ENCODE data around the gene GPATCH8.

GPATCH8 gene

DNA sequence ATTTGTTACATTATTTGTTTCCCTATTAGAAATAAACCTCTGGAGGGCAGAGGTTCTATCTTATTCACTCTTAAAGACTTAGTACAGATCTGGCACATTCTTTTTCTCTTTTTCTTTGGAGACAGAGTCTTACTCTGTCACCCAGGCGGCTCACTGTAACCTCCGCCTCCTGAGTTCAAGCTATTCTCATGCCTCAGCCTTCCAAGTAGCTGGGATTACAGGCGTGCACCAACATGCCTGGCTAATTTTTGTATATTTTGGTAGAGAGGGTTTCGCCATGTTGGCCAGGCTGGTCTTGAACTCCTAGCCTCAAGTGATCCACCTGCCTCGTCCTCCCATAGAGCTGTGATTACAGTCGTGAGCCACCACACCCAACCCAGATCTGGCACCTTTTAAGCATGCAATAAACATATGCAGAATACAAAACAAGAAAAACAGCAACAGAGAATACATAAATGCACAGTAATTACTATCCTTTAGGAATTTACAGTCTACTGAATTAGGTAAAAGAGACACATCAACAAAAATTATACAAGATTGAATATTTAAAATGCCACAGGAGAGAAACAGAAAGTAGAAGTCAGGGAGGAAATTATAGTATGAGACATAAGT is 52.1 kb downstream of the GPATCH8 start:
- no peak for DNase-seq

- no peak for DNase-seq
Observed at GRCh38 chr17:44448412-44448811, 54.8 kb downstream of the GPATCH8 start.

- DNase-seq = no peak
Observed at GRCh38 chr17:44444735-44445105, 58.5 kb downstream of the GPATCH8 start.

DNA sequence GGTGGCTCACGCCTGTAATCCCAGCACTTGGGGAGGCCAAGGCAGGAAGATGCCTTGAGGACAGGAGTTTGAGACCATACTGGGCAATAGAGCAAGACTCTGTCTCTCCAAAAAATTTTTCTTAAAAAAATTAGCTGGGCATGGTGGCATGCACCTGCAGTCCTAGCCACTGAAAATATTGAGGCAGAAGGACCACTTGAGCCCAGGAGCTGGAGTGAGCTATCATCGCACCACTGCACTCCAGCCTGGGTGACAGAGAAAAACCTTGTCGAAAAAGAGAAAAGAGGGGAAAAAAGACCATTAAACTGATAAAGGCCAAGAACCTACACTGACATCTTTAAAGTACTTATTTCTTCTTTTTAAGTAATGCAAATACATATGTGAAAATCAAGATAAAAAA is 60.4 kb downstream of the GPATCH8 start:
- no peak for DNase-seq

- DNase-seq = no peak
Observed at GRCh38 chr17:44439168-44439567, 64.0 kb downstream of the GPATCH8 start.

- DNase-seq = no peak
Observed at GRCh38 chr17:44438636-44439035, 64.6 kb downstream of the GPATCH8 start.

DNA sequence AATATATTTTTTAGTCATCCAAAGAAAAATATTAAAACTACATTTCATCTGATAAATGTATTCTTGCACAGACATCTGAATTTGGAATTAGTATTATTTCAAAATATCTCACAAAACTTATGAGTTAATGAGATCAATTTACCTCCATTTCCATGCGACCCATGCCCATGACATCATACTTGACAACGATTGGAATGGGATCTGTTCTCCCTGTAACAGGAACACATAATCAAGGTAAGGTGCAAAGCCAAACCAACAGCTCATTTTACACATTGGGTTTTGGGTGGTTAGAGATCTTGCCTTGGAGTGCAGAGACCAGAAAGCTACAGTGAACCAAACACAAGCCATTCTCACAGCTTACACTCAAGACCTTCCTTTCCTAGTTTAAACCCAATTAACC is 66.9 kb downstream of the GPATCH8 start:
- DNase-seq = no peak

DNA sequence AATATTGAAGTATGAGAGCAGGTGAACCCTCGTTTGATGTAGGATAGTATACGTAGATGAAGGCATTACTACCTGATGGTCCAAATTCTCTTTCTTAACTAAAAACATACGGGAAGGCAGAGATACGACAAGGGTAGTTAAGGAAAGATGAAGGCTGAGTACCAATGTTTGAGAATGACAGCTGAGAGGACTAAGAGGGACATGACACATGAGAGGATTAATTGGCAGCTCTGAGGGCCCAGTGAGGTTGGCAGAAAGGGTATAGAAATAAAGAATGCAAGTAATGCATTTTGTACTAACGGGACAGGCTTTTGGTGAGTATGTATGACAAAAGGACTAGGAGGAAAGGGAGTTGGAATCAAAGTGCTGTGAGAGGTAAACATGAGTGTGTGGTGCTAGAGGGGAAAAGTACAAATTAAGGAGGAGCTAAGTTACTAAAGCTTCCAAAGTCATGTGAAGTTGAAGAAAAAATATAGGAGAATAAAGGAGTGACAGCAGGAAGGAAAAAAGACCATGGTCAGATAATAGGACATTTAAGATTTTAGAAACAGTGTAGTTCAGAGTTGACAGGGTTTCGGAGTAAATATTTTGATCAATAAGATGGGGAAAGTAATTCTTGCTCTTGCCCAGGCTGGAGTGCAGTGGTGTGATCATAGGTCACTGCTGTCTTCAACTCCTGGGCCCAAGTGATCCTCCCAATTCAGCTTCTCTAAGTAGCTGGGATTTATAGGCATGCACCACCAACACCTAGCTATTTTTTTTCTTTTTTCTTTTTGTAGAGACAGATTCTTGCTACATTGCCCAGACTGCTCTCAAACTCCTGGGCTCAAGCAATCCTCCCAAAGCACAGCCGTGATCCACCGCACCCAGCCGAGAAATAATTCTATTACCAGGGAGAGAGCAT is 70.7 kb downstream of the GPATCH8 start:
- no peak for DNase-seq

DNA sequence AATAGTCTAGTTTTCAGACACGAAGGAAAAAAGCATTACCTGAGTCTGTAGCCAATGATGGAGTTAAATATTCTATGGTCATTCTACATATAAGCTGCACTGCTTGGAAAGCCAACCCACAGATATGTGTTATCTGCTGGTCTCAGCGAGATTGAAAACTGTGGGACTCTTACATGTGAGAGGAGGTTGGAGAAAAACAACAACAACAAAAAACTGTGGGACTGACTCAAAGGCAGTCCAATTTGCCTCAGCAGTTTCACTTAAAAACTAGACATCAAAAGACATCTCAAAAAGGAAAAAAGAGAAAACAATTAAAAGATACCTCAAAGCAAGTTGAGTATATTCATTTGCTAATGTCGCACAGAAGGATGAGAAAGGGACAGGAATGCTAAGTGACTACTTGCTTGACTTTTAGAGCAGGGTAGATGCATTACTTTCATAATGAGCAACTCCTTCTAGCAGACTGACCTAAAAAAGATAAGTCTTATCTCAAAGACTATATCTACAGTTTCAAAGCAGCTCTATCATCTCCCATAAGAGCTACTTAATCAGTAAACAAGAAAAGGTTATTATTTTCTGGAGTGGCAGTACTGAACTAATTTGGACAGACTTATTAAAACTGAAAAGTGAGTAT is 78.3 kb downstream of the GPATCH8 start:
- DNase-seq = no peak

- no peak for DNase-seq
Observed at GRCh38 chr17:44417553-44417952, 85.7 kb downstream of the GPATCH8 start.

- DNase-seq = no peak
Observed at GRCh38 chr17:44416558-44417289, 86.5 kb downstream of the GPATCH8 start.

GRCh38 chr17:44414394-44415155 is 88.6 kb downstream of the GPATCH8 start:
- DNase-seq = no peak

DNA sequence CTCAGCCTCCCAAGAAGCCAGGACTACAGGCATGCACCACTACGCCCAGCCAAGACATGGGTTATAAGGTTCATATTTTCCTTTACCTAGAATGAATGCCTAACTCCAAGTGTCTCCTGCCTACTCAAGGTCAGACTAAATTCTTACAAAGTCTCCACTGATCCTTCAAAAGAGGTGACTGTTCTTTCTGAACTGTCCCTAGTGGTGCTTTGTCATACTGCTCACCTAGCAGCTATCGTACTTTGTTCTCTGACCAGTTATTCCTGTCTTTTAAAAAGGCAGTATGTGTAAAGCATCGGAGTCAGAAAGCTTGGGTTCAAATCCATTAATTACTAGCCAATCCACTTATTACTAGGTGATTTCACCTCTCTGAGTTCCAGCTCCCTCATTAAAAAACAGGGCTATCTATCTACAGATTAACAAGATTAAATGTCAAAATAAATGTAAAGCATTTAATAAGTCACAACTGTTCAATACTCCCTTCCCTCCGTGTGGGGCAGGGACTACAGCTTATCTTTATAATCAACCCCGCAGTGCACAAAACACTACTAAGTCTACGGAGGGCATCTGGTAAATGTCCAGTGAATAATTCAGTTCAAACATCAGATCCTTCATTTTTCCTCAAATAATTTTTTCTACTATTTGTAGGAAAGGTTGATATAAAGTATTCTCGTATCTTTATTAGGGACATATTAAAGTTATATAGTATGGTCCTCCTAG is 93.7 kb downstream of the GPATCH8 start:
- DNase-seq = no peak

GRCh38 chr17:44408786-44409185 is 94.4 kb downstream of the GPATCH8 start:
- no peak for DNase-seq

- no peak for DNase-seq
Observed at GRCh38 chr17:44402564-44403172, 100.5 kb downstream of the GPATCH8 start.

GRCh38 chr17:44400226-44400847 is 102.9 kb downstream of the GPATCH8 start:
- no peak for DNase-seq

DNA sequence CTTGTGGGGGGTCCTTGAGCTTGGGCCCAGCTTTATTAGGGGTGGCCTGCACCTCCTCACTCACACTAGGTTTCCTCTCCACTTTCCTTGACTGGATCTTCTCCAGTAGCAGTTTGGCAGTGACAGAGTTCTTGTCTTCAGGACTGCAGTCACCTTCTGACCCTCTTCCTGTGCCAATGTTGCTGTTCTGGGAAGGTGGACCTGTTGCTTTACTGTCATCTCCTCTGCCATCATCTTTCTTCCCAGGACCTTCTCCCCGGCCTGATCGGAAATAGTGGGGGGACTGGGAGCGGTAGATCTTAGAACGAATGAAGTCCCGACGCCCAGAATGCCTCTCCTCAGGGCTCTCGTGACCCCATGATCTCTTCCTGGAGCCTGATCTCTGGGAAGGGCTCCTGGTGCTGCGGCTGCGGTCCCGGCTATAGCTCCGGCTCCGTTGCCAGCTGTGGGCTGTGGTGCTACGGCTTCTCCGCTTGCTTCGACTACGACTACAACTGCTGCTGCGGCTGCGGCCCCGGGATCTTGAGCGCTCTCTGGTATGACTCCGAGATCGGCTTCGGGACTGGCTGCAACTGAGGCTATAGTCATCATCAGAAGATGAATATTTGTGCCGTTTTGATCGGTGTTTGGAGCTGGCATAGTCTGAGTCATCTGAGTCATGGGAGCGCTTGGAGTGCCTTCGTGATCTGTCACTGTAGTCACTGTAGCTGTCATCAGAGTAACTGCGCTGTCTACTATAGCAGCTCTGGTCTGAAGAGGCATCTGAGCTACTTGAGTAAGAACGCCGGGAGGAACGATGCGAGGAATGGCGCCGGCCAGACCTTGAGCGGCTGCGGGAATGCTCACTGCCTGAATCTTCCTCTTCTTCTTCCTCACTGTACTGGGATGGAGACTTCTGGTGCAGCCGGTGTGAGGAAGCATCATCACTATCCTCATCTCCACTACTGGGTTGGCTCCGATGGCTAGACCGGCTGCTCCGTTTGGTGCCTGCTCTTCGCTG is 104.2 kb downstream of the GPATCH8 start:
- DNase-seq = no peak

- DNase-seq = no peak
Observed at GRCh38 chr17:44397479-44398440, 105.4 kb downstream of the GPATCH8 start.

Data from effector CD4-positive, alpha-beta T cell (primary cell).